Sigmoid colon (tissue), 7 donors: ENCODE data around the gene RNF4. TPM values are rescaled to one million over a fixed set of nuclear protein-coding genes. Genes with fewer than 3 reads are reported as not detected.
"Not testable (repeated sequence)": the region's sequence is repeated elsewhere in the genome, so short reads cannot be mapped to it uniquely, and the experiment has no call there.

ENCODE experiments used
- DNase-seq: peaks from one replicate; pipeline ENCODE4 v3.0.0-alpha.2; 2019
- H3K27ac ChIP-seq, 4 donors: fragments of 200-600 bp; sonication (generic); one replicate each; pipeline ENCODE4 v1.5.1; 2016 to 2019; ENCODE audit warnings: mild to moderate bottlenecking in 1 of 4
- H3K27me3 ChIP-seq, 3 donors: fragments of 200-600 bp; sonication (generic); one replicate each; pipeline ENCODE4 v1.5.1; 2019; ENCODE audit warnings: mild to moderate bottlenecking in 1 of 3
- H3K36me3 ChIP-seq, 4 donors: fragments of 200-600 bp; sonication (generic); one replicate each; pipeline ENCODE4 v1.5.1; 2016 to 2019
- H3K4me1 ChIP-seq, 4 donors: fragments of 200-600 bp; sonication (generic); one replicate each; pipeline ENCODE4 v1.5.1; 2017 to 2019
- H3K4me3 ChIP-seq, 4 donors: fragments of 200-600 bp; sonication (generic); one replicate each; pipeline ENCODE4 v1.5.1; 2017 to 2019; ENCODE audit warnings: mild to moderate bottlenecking in 2 of 4, moderate library complexity in 1 of 4
- H3K9me3 ChIP-seq, 4 donors: fragments of 200-600 bp in 3 of 4; sonication (generic) in 3 of 4; one replicate each; pipeline versions ENCODE4 v1.5.1 to v1.6.1; 2013 to 2019
- CTCF ChIP-seq, 4 experiments: fragments of 450-650 bp in 3 of 4; fragments of 200-600 bp in 1 of 4; IDR thresholded peaks; one replicate each; pipeline ENCODE4 v1.5.1; 2016 to 2019; ENCODE audit warnings: antibody characterized with exemption in 4 of 4, mild to moderate bottlenecking in 3 of 4, moderate library complexity in 2 of 4
- EP300 ChIP-seq, 4 donors: sonication (generic); formaldehyde crosslinking; IDR thresholded peaks; one replicate each; pipeline ENCODE4 v1.6.1; 2017; ENCODE audit warnings: antibody characterized with exemption in 4 of 4
- POLR2A ChIP-seq, 2 donors: fragments of 450-650 bp; IDR thresholded peaks; one replicate each; pipeline ENCODE4 v1.6.1; 2016; ENCODE audit warnings: antibody characterized with exemption in 2 of 2, mild to moderate bottlenecking in 2 of 2, moderate library complexity in 2 of 2
- POLR2AphosphoS5 ChIP-seq, 4 donors: sonication (generic); formaldehyde crosslinking; IDR thresholded peaks; one replicate each; pipeline ENCODE4 v1.6.1; 2017; ENCODE audit warnings: antibody characterized with exemption in 4 of 4
- WGBS, 2 donors: extraction: QIAGEN DNeasy Blood & Tissue Kit; methylation state at CpG; one replicate each; pipeline ENCODE4 v1.1.7; 2013; 5-methylcytosine and 5-hydroxymethylcytosine counted together
- intact Hi-C: fragments of 100-400 bp; cut with DNase I; formaldehyde crosslinking; loops from one replicate; pipeline ENCODE4 v1.15.1; 2023
- polyA plus RNA-seq, 3 donors: library from polyadenylated mRNA; stranded (reverse); fragments of 200-250 nt; gene quantifications; one replicate each; pipeline ENCODE4 v1.2.3, GENCODE V29; 2013
- total RNA-seq, 4 donors: library from RNA; depleted of rRNA; stranded (reverse); fragments of >200 nt; gene quantifications; one replicate each; pipeline ENCODE4 v1.1.0, GENCODE V29; 2016
- donor health status: healthy with polysubstance abuse.
- donor health status: Bipolar disorder and iron deficiency.
- donor health status: healthy.

RNF4 gene
- total and polyA plus RNA-seq, 7 donors = 19.8 to 51.0 (median 32.1) TPM

GRCh38 chr4:2465032-2465431, 3.9 kb upstream of the RNF4 start:
- peaks cover 0 to 34% (median 28%) of the 10 kb centered on the region in 4 donors for H3K4me1 ChIP-seq
- no peaks in the 10 kb centered on the region for H3K36me3 ChIP-seq
- no peak for TF ChIP-seq EP300 (IDR thresholded peaks at IDR 0.05)
- no peak for TF ChIP-seq POLR2AphosphoS5 (IDR thresholded peaks at IDR 0.05)
- no peak for TF ChIP-seq CTCF (IDR thresholded peaks at IDR 0.05)
- no peak for TF ChIP-seq POLR2A (IDR thresholded peaks at IDR 0.05)
- no peaks in the 10 kb centered on the region for H3K27me3 ChIP-seq
- DNase-seq = no peak
- WGBS, 2 donors = 91 to 93% methylated on average over 6 of the region's 6 CpGs
- intact Hi-C loops = loop anchor here (5.0 kb wide), 2 partner anchors 48 to 292 kb away; partner anchors contain the start of genes CFAP99, TNIP2 and ZFYVE28
- no peak overlapping the region for H3K4me3 ChIP-seq
- no peaks in the 10 kb centered on the region for H3K9me3 ChIP-seq
- no peak overlapping the region for H3K27ac ChIP-seq

DNA sequence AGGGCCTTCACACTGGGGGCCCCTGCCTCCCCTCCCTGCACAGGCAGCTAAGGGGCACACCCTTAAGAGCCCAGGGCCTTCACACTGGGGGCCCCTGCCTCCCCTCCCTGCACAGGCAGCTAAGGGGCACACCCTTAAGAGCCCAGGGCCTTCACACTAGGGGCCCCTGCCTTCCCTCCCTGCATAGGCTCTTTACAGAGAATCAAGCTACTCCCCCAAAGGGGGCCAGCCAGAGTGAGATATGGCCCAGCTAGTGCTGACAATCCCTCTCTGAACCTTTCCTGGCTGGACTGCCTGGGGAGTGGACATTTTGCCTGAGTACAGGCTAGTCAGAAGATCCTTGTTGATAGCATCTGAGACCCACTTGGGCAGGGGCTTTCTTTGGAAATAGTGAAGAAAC, 3.4 kb upstream of the RNF4 start:
- H3K27me3 ChIP-seq = not testable (repeated sequence)

GRCh38 chr4:2469192-2469984, 482 bp downstream of the RNF4 start:
- H3K9me3 ChIP-seq = no peaks in the 10 kb centered on the region
- DNase-seq = no peak
- no peaks in the 10 kb centered on the region for H3K27me3 ChIP-seq
- H3K4me3 ChIP-seq = peak overlapping the region; percentile 84 to 93 (median 86)
- H3K4me1 ChIP-seq = peaks cover 0 to 34% (median 27%) of the 10 kb centered on the region in 4 donors
- TF ChIP-seq POLR2AphosphoS5 (IDR thresholded peaks at IDR 0.05) = no peak
- no peak for TF ChIP-seq POLR2A (IDR thresholded peaks at IDR 0.05)
- no peak for TF ChIP-seq EP300 (IDR thresholded peaks at IDR 0.05)
- TF ChIP-seq CTCF (IDR thresholded peaks at IDR 0.05) = no peak
- intact Hi-C loops = loop anchor here (2.0 to 5.0 kb wide), 5 partner anchors 52 to 461 kb away; partner anchors contain the start of genes CFAP99, FAM193A, MXD4 and NELFA
- peaks cover 0 to 27% (median 0%) of the 10 kb centered on the region in 4 donors for H3K36me3 ChIP-seq
- 0% methylated on average over 78 of the region's 78 CpGs for whole genome bisulfite sequencing, 2 donors
- peak overlapping the region; percentile 89 to 98 (median 94) for H3K27ac ChIP-seq

More for the DNA sequence above, 3.4 kb upstream of the RNF4 start:
- not testable (repeated sequence) for H3K9me3 ChIP-seq, DNase-seq, H3K36me3 ChIP-seq, H3K27ac ChIP-seq, H3K4me3 ChIP-seq
- intact Hi-C loops = loop anchor here (5.0 kb wide), 2 partner anchors 48 to 292 kb away; partner anchors contain the start of genes CFAP99, TNIP2 and ZFYVE28
- H3K4me1 ChIP-seq = peaks cover 0 to 39% (median 33%) of the 10 kb centered on the region in 4 donors

GRCh38 chr4:2470791-2471190, 1.9 kb downstream of the RNF4 start:
- Histone ChIP-seq H3K9me3 (no peaks in the 10 kb centered on the region), H3K27me3 (no peaks in the 10 kb centered on the region), H3K4me1 (peaks cover 0 to 34% (median 28%) of the 10 kb centered on the region in 4 donors), H3K36me3 (peaks cover 0 to 27% (median 0%) of the 10 kb centered on the region in 4 donors), H3K27ac (peak overlapping the region in 2 of 4 donors; percentile 94 to 98), H3K4me3 (peak overlapping the region in 1 of 4 donors; percentile 93)
- intact Hi-C loops = no loop called here
- TF ChIP-seq EP300 (IDR thresholded peaks at IDR 0.05) = no peak
- TF ChIP-seq CTCF (IDR thresholded peaks at IDR 0.05) = no peak
- whole genome bisulfite sequencing, 2 donors = 64 to 73% methylated on average over 7 of the region's 7 CpGs
- no peak for DNase-seq

GRCh38 chr4:2472187-2472586, 3.3 kb downstream of the RNF4 start:
- no peak for DNase-seq
- WGBS, 2 donors = 96 to 98% methylated on average over 4 of the region's 4 CpGs

More at GRCh38 chr4:2472187-2472586, 3.3 kb downstream of the RNF4 start:
- H3K27ac ChIP-seq = no peak overlapping the region
- intact Hi-C loops = no loop called here
- no peak overlapping the region for H3K4me3 ChIP-seq
- peaks cover 0 to 37% (median 27%) of the 10 kb centered on the region in 4 donors for H3K4me1 ChIP-seq
- H3K9me3 ChIP-seq = no peaks in the 10 kb centered on the region
- peaks cover 0 to 27% (median 0%) of the 10 kb centered on the region in 4 donors for H3K36me3 ChIP-seq
- H3K27me3 ChIP-seq = no peaks in the 10 kb centered on the region
- TF ChIP-seq EP300 (IDR thresholded peaks at IDR 0.05) = no peak
- no peak for TF ChIP-seq POLR2A (IDR thresholded peaks at IDR 0.05)
- no peak for TF ChIP-seq POLR2AphosphoS5 (IDR thresholded peaks at IDR 0.05)
- TF ChIP-seq CTCF (IDR thresholded peaks at IDR 0.05) = no peak
